ENCODE data around the gene FBXO8.

DNA sequence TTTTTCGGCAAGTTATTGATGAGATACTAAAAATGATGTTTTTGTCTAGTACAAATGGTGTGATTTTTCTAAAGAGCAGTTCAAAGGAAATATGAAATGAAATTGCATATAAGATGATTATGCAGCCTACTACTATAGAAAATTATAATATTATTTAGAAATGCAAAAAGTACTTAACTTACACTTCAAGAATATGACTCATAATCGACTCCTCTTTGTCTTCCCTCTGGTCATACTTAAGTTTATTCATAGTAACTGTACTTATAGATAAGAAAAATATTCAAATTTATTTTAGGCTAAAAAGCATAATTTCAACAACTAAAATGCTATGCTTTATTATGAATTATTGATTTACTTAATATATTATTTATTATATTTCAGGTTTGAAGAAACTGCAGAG lies 33.5 kb upstream of the FBXO8 start:
- TF ChIP-seq, protein P1, sequence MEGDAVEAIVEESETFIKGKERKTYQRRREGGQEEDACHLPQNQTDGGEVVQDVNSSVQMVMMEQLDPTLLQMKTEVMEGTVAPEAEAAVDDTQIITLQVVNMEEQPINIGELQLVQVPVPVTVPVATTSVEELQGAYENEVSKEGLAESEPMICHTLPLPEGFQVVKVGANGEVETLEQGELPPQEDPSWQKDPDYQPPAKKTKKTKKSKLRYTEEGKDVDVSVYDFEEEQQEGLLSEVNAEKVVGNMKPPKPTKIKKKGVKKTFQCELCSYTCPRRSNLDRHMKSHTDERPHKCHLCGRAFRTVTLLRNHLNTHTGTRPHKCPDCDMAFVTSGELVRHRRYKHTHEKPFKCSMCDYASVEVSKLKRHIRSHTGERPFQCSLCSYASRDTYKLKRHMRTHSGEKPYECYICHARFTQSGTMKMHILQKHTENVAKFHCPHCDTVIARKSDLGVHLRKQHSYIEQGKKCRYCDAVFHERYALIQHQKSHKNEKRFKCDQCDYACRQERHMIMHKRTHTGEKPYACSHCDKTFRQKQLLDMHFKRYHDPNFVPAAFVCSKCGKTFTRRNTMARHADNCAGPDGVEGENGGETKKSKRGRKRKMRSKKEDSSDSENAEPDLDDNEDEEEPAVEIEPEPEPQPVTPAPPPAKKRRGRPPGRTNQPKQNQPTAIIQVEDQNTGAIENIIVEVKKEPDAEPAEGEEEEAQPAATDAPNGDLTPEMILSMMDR (IDR thresholded peaks at IDR 0.05 in 8 of 11, conservative IDR thresholded peaks at IDR 0.05 in 3 of 11) = no peak
- TF ChIP-seq POLR2AphosphoS5 (IDR thresholded peaks at IDR 0.05) (no peak), POLR2A (IDR thresholded peaks at IDR 0.05) (no peak)

All from spleen (tissue), 7 donors.